WTC11 (cell line): ENCODE results near the gene EGFR. TPM values are rescaled to one million over a fixed set of nuclear protein-coding genes. Genes with fewer than 3 reads are reported as not detected.

Experiments used
- ATAC-seq: fragments of 200-7000 bp; cut with Tn5 transposase; 2 replicates; pipeline ENCODE4 v1.10.0; 2021; ENCODE audit warnings: mild to moderate bottlenecking, moderate library complexity
- CTCF ChIA-PET: fragments of 300-600 bp; sonication (Branson Sonifier 250); formaldehyde crosslinking; loops from one replicate; lab custom pipeline; 2021; ENCODE audit warnings: antibody characterized with exemption; lab: Charles Lee
- POLR2A ChIA-PET: fragments of 350-600 bp; sonication (Branson Sonifier 250); formaldehyde crosslinking; loops from one replicate; lab custom pipeline; 2021; ENCODE audit warnings: antibody characterized with exemption; lab: Charles Lee
- DNase-seq: peaks from one replicate; pipeline ENCODE4 v3.0.0; 2021; ENCODE audit warnings: low spot score
- H3K27ac Mint-ChIP-seq: 2 replicates; pipeline ENCODE4 v1.8.0; 2021; ENCODE audit warnings: mixed read lengths
- H3K27me3 Mint-ChIP-seq: 2 replicates; pipeline ENCODE4 v1.8.0; 2021; ENCODE audit warnings: low read depth, mild to moderate bottlenecking, moderate library complexity, mixed read lengths
- H3K36me3 Mint-ChIP-seq: 2 replicates; pipeline ENCODE4 v1.8.0; 2021; ENCODE audit warnings: mixed read lengths
- H3K4me1 Mint-ChIP-seq: 2 replicates; pipeline ENCODE4 v1.8.0; 2022; ENCODE audit warnings: mixed read lengths
- H3K4me3 Mint-ChIP-seq: 2 replicates; pipeline ENCODE4 v1.8.0; 2021; ENCODE audit warnings: mild to moderate bottlenecking, moderate library complexity, mixed read lengths
- H3K9me3 Mint-ChIP-seq: 2 replicates; pipeline ENCODE4 v1.8.0; 2021; ENCODE audit warnings: mixed read lengths
- CREB1 ChIP-seq: sonication (generic); formaldehyde crosslinking; IDR thresholded peaks from 2 replicates; pipeline ENCODE4 v1.8.0; 2023; ENCODE audit warnings: mild to moderate bottlenecking, missing genetic modification reagents
- E2F5 ChIP-seq: sonication (generic); formaldehyde crosslinking; IDR thresholded peaks from 2 replicates; pipeline ENCODE4 v1.8.1; 2022; ENCODE audit warnings: mild to moderate bottlenecking, moderate library complexity, missing genetic modification reagents
- ESRRA ChIP-seq: sonication (generic); formaldehyde crosslinking; IDR thresholded peaks from 2 replicates; pipeline ENCODE4 v1.8.1; 2022; ENCODE audit warnings: mild to moderate bottlenecking, missing genetic modification reagents, borderline replicate concordance
- HMGA2 ChIP-seq: fragments of 250-450 bp; sonication (Bioruptor Pico); IDR thresholded peaks from 2 replicates; pipeline ENCODE4 v1.4.0; 2021; ENCODE audit warnings: mild to moderate bottlenecking, moderate library complexity
- MLX ChIP-seq: sonication (generic); formaldehyde crosslinking; IDR thresholded peaks from 2 replicates; pipeline ENCODE4 v1.8.1; 2023; ENCODE audit warnings: mild to moderate bottlenecking, missing genetic modification reagents, moderate library complexity
- MXD4 ChIP-seq: fragments of 250-450 bp; sonication (Bioruptor Pico); IDR thresholded peaks from 2 replicates; pipeline ENCODE4 v1.8.0; 2021; ENCODE audit warnings: mild to moderate bottlenecking, moderate library complexity, borderline replicate concordance
- NFE2L1 ChIP-seq: sonication (generic); formaldehyde crosslinking; IDR thresholded peaks from 2 replicates; pipeline ENCODE4 v1.8.1; 2023; ENCODE audit warnings: missing genetic modification reagents
- NR2C2 ChIP-seq: sonication (generic); formaldehyde crosslinking; IDR thresholded peaks from 2 replicates; pipeline ENCODE4 v1.8.0; 2022; ENCODE audit warnings: mild to moderate bottlenecking, missing genetic modification reagents
- NR3C1 ChIP-seq: sonication (generic); formaldehyde crosslinking; conservative IDR thresholded peaks from 2 replicates; pipeline ENCODE4 v1.8.1; 2023; ENCODE audit warnings: low read depth, mild to moderate bottlenecking, missing genetic modification reagents
- PRDM15 ChIP-seq: sonication (generic); formaldehyde crosslinking; IDR thresholded peaks from 2 replicates; pipeline ENCODE4 v1.8.0; 2022; ENCODE audit warnings: missing genetic modification reagents
- PRRX2 ChIP-seq: fragments of 250-450 bp; sonication (Bioruptor Pico); IDR thresholded peaks from 2 replicates; pipeline ENCODE4 v1.8.0; 2021; ENCODE audit warnings: mild to moderate bottlenecking
- RORB ChIP-seq: fragments of 250-450 bp; sonication (Bioruptor Pico); IDR thresholded peaks from 2 replicates; pipeline ENCODE4 v1.9.0; 2021; ENCODE audit warnings: mild to moderate bottlenecking
- SOX15 ChIP-seq: fragments of 250-450 bp; sonication (Bioruptor Pico); IDR thresholded peaks from 2 replicates; pipeline ENCODE4 v1.9.0; 2021; ENCODE audit warnings: mild to moderate bottlenecking
- TCF7 ChIP-seq: sonication (generic); formaldehyde crosslinking; IDR thresholded peaks from 2 replicates; pipeline ENCODE4 v1.8.0; 2022; ENCODE audit warnings: mild to moderate bottlenecking, low read depth, missing genetic modification reagents, moderate library complexity
- TEAD4 ChIP-seq: sonication (generic); formaldehyde crosslinking; IDR thresholded peaks from 2 replicates; pipeline ENCODE4 v1.8.0; 2022; ENCODE audit warnings: mild to moderate bottlenecking, missing genetic modification reagents
- ZBTB43 ChIP-seq: sonication (generic); formaldehyde crosslinking; IDR thresholded peaks from 2 replicates; pipeline ENCODE4 v1.8.1; 2023; ENCODE audit warnings: mild to moderate bottlenecking, missing genetic modification reagents
- ZNF396 ChIP-seq: fragments of 250-450 bp; sonication (Bioruptor Pico); IDR thresholded peaks from 2 replicates; pipeline ENCODE4 v1.8.0; 2021; ENCODE audit warnings: mild to moderate bottlenecking, moderate library complexity, borderline replicate concordance
- ZNF532 ChIP-seq: fragments of 250-450 bp; sonication (Bioruptor Pico); IDR thresholded peaks from 2 replicates; pipeline ENCODE4 v1.9.0; 2021; ENCODE audit warnings: mild to moderate bottlenecking, borderline replicate concordance
- ZNF671 ChIP-seq: fragments of 250-450 bp; sonication (Bioruptor Pico); IDR thresholded peaks from 2 replicates; pipeline ENCODE4 v1.8.0; 2021; ENCODE audit warnings: mild to moderate bottlenecking
- ZSCAN18 ChIP-seq: fragments of 250-450 bp; sonication (Bioruptor Pico); IDR thresholded peaks from 2 replicates; pipeline ENCODE4 v2.1.2; 2022; ENCODE audit warnings: mild to moderate bottlenecking, moderate library complexity
- total RNA-seq: library from RNA; stranded (reverse); gene quantifications from 3 replicates; pipeline ENCODE4 v1.2.3, GENCODE V29; 2021

The EGFR gene
- total RNA-seq, 1 experiment from 2014 or later: 5.9 TPM

GRCh38 chr7:55120074-55120473 lies 101.3 kb downstream of the EGFR start (continued):
- no peak for TF ChIP-seq MLX (CRISPR knock-in tag)
- TF ChIP-seq SOX15 (CRISPR knock-in tag): no peak
- TF ChIP-seq TCF7 (CRISPR knock-in tag): no peak
- no peak for TF ChIP-seq TEAD4 (CRISPR knock-in tag)
- TF ChIP-seq ZNF532: no peak
- no peak for TF ChIP-seq MXD4
- no peak for TF ChIP-seq ZNF396
- TF ChIP-seq ESRRA: no peak
- no peak for TF ChIP-seq E2F5 (CRISPR knock-in tag)

GRCh38 chr7:55120501-55121198 lies 101.8 kb downstream of the EGFR start:
- DNase-seq: no peak
- CTCF ChIA-PET: no interaction called here
- no peak for ATAC-seq
- Mint-ChIP-seq H3K27ac (no peak overlapping the region), H3K4me1 (peaks cover 9% of the 10 kb centered on the region; the same call in 1 of the 2 replicates), H3K9me3 (no peaks in the 10 kb centered on the region), H3K27me3 (no peaks in the 10 kb centered on the region), H3K36me3 (no peaks in the 10 kb centered on the region), H3K4me3 (no peak overlapping the region)
- TF ChIP-seq NR2C2 (CRISPR knock-in tag) (no peak), PRRX2 (CRISPR knock-in tag) (no peak), HMGA2 (CRISPR knock-in tag) (no peak), ZSCAN18 (CRISPR knock-in tag) (no peak), TCF7 (CRISPR knock-in tag) (no peak), RORB (CRISPR knock-in tag) (no peak), PRDM15 (CRISPR knock-in tag) (no peak), ZNF671 (CRISPR knock-in tag) (no peak), CREB1 (CRISPR knock-in tag) (no peak), ZBTB43 (no peak), NFE2L1 (CRISPR knock-in tag) (no peak), NR3C1 (CRISPR knock-in tag) (no peak)
- POLR2A ChIA-PET: no interaction called here
